Measurements from ENCODE around the gene KCNH1. TPM values are rescaled to one million over a fixed set of nuclear protein-coding genes. Genes with fewer than 3 reads are reported as not detected.

The KCNH1 gene
- total RNA-seq, 2 experiments from 2014 or later: not detected

GRCh38 chr1:210794445-210794844 is 339.5 kb downstream of the KCNH1 start:
- H3K36me3 Mint-ChIP-seq: no peaks in the 10 kb centered on the region
- ChIA-PET CTCF (no interaction called here), POLR2A (no interaction called here)
- intact Hi-C loops (cut with micrococcal nuclease): no loop called here
- no peaks in the 10 kb centered on the region for H3K9me3 Mint-ChIP-seq
- DNase-seq: no peak
- H3K27me3 Mint-ChIP-seq: peaks cover 21% of the 10 kb centered on the region
- H3K4me3 Mint-ChIP-seq: no peak overlapping the region
- no peak overlapping the region for H3K27ac Mint-ChIP-seq
- H3K4me1 Mint-ChIP-seq (ENCODE audit: low read depth): no peaks in the 10 kb centered on the region

- DNase-seq: no peak
- Mint-ChIP-seq H3K4me1 (ENCODE audit: low read depth) (no peaks in the 10 kb centered on the region), H3K27ac (no peak overlapping the region), H3K9me3 (no peaks in the 10 kb centered on the region), H3K36me3 (no peaks in the 10 kb centered on the region), H3K4me3 (no peak overlapping the region), H3K27me3 (peaks cover 21% of the 10 kb centered on the region)
- POLR2A ChIA-PET: no interaction called here
- CTCF ChIA-PET: no interaction called here
- intact Hi-C loops (cut with micrococcal nuclease): no loop called here
These were observed 341.5 kb downstream of the KCNH1 start for GRCh38 chr1:210792250-210793102.

- intact Hi-C loops (cut with micrococcal nuclease): no loop called here
- DNase-seq: no peak
- ChIA-PET CTCF (no interaction called here), POLR2A (no interaction called here)
- Mint-ChIP-seq H3K27ac (no peak overlapping the region), H3K36me3 (no peaks in the 10 kb centered on the region), H3K9me3 (no peaks in the 10 kb centered on the region), H3K4me3 (no peak overlapping the region), H3K4me1 (ENCODE audit: low read depth) (no peaks in the 10 kb centered on the region), H3K27me3 (peaks cover 18% of the 10 kb centered on the region)
These were observed 343.8 kb downstream of the KCNH1 start for GRCh38 chr1:210790196-210790595.

- intact Hi-C loops (cut with micrococcal nuclease): no loop called here
- Mint-ChIP-seq H3K4me1 (ENCODE audit: low read depth) (no peaks in the 10 kb centered on the region), H3K4me3 (no peak overlapping the region), H3K27ac (no peak overlapping the region), H3K36me3 (no peaks in the 10 kb centered on the region), H3K27me3 (peaks cover 16% of the 10 kb centered on the region), H3K9me3 (no peaks in the 10 kb centered on the region)
- ChIA-PET POLR2A (no interaction called here), CTCF (no interaction called here)
- no peak for DNase-seq
These were observed 346.1 kb downstream of the KCNH1 start for GRCh38 chr1:210787800-210788199.

- H3K4me3 Mint-ChIP-seq: no peak overlapping the region
- H3K36me3 Mint-ChIP-seq: no peaks in the 10 kb centered on the region
- H3K4me1 Mint-ChIP-seq (ENCODE audit: low read depth): no peaks in the 10 kb centered on the region
- DNase-seq: no peak
- intact Hi-C loops (cut with micrococcal nuclease): no loop called here
- peaks cover 11% of the 10 kb centered on the region for H3K27me3 Mint-ChIP-seq
- H3K27ac Mint-ChIP-seq: no peak overlapping the region
- ChIA-PET POLR2A (no interaction called here), CTCF (no interaction called here)
- no peaks in the 10 kb centered on the region for H3K9me3 Mint-ChIP-seq
These were observed 347.4 kb downstream of the KCNH1 start for GRCh38 chr1:210786546-210786945.

GRCh38 chr1:210783925-210784324 is 350.0 kb downstream of the KCNH1 start:
- H3K4me3 Mint-ChIP-seq: no peak overlapping the region
- CTCF ChIA-PET: no interaction called here

GRCh38 chr1:210781652-210782051 is 352.3 kb downstream of the KCNH1 start:
- Mint-ChIP-seq H3K27ac (no peak overlapping the region), H3K36me3 (no peaks in the 10 kb centered on the region), H3K27me3 (peaks cover 6% of the 10 kb centered on the region), H3K9me3 (no peaks in the 10 kb centered on the region), H3K4me3 (no peak overlapping the region), H3K4me1 (ENCODE audit: low read depth) (no peaks in the 10 kb centered on the region)
- intact Hi-C loops (cut with micrococcal nuclease): no loop called here
- DNase-seq: no peak
- POLR2A ChIA-PET: no interaction called here
- CTCF ChIA-PET: no interaction called here

More at GRCh38 chr1:210783925-210784324, 350.0 kb downstream of the KCNH1 start:
- POLR2A ChIA-PET: no interaction called here
- Mint-ChIP-seq H3K27me3 (peaks cover 4% of the 10 kb centered on the region), H3K36me3 (no peaks in the 10 kb centered on the region), H3K9me3 (no peaks in the 10 kb centered on the region), H3K27ac (no peak overlapping the region), H3K4me1 (ENCODE audit: low read depth) (no peaks in the 10 kb centered on the region)
- DNase-seq: no peak
- intact Hi-C loops (cut with micrococcal nuclease): no loop called here

- Mint-ChIP-seq H3K9me3 (no peaks in the 10 kb centered on the region), H3K4me1 (ENCODE audit: low read depth) (no peaks in the 10 kb centered on the region), H3K27ac (no peak overlapping the region), H3K36me3 (no peaks in the 10 kb centered on the region), H3K27me3 (peaks cover 5% of the 10 kb centered on the region), H3K4me3 (no peak overlapping the region)
- ChIA-PET POLR2A (no interaction called here), CTCF (no interaction called here)
- intact Hi-C loops (cut with micrococcal nuclease): no loop called here
- DNase-seq: no peak
These were observed 354.7 kb downstream of the KCNH1 start for GRCh38 chr1:210779269-210779668.

GRCh38 chr1:210777914-210778313 is 356.0 kb downstream of the KCNH1 start:
- H3K36me3 Mint-ChIP-seq: no peaks in the 10 kb centered on the region
- no peak for DNase-seq
- no peaks in the 10 kb centered on the region for H3K4me1 Mint-ChIP-seq (ENCODE audit: low read depth)
- no peak overlapping the region for H3K4me3 Mint-ChIP-seq
- ChIA-PET CTCF (no interaction called here), POLR2A (no interaction called here)
- no peak overlapping the region for H3K27ac Mint-ChIP-seq
- intact Hi-C loops (cut with micrococcal nuclease): no loop called here
- H3K27me3 Mint-ChIP-seq: peaks cover 10% of the 10 kb centered on the region
- H3K9me3 Mint-ChIP-seq: no peaks in the 10 kb centered on the region

GRCh38 chr1:210776712-210777111 is 357.2 kb downstream of the KCNH1 start:
- Mint-ChIP-seq H3K4me1 (ENCODE audit: low read depth) (no peaks in the 10 kb centered on the region), H3K27me3 (peaks cover 10% of the 10 kb centered on the region), H3K36me3 (no peaks in the 10 kb centered on the region), H3K4me3 (no peak overlapping the region), H3K9me3 (no peaks in the 10 kb centered on the region), H3K27ac (no peak overlapping the region)
- CTCF ChIA-PET: no interaction called here
- POLR2A ChIA-PET: no interaction called here
- no peak for DNase-seq
- intact Hi-C loops (cut with micrococcal nuclease): no loop called here

- H3K4me3 Mint-ChIP-seq: no peak overlapping the region
- peaks cover 10% of the 10 kb centered on the region for H3K27me3 Mint-ChIP-seq
- no peaks in the 10 kb centered on the region for H3K9me3 Mint-ChIP-seq
- no peak overlapping the region for H3K27ac Mint-ChIP-seq
- no peak for DNase-seq
- POLR2A ChIA-PET: no interaction called here
- H3K4me1 Mint-ChIP-seq (ENCODE audit: low read depth): no peaks in the 10 kb centered on the region
- CTCF ChIA-PET: no interaction called here
- H3K36me3 Mint-ChIP-seq: no peaks in the 10 kb centered on the region
- intact Hi-C loops (cut with micrococcal nuclease): no loop called here
These were observed 358.7 kb downstream of the KCNH1 start for GRCh38 chr1:210775289-210775688.

GRCh38 chr1:210773450-210773849 is 360.5 kb downstream of the KCNH1 start:
- intact Hi-C loops (cut with micrococcal nuclease): no loop called here
- Mint-ChIP-seq H3K36me3 (no peaks in the 10 kb centered on the region), H3K27ac (no peak overlapping the region), H3K9me3 (no peaks in the 10 kb centered on the region), H3K27me3 (peaks cover 9% of the 10 kb centered on the region), H3K4me3 (no peak overlapping the region), H3K4me1 (ENCODE audit: low read depth) (no peaks in the 10 kb centered on the region)
- ChIA-PET CTCF (interaction anchor here (0.6 kb wide), 1 partner anchor 1586 kb away, joined by 3 read pairs; no protein-coding TSS in a partner anchor), POLR2A (no interaction called here)
- no peak for DNase-seq

- no peak overlapping the region for H3K4me3 Mint-ChIP-seq
- H3K36me3 Mint-ChIP-seq: no peaks in the 10 kb centered on the region
- CTCF ChIA-PET: no interaction called here
- H3K4me1 Mint-ChIP-seq (ENCODE audit: low read depth): no peaks in the 10 kb centered on the region
- peaks cover 8% of the 10 kb centered on the region for H3K27me3 Mint-ChIP-seq
- intact Hi-C loops (cut with micrococcal nuclease): no loop called here
- DNase-seq: no peak
- no peak overlapping the region for H3K27ac Mint-ChIP-seq
- H3K9me3 Mint-ChIP-seq: no peaks in the 10 kb centered on the region
- POLR2A ChIA-PET: no interaction called here
These were observed 362.8 kb downstream of the KCNH1 start for GRCh38 chr1:210771131-210771530.
